A673 (cell line): ENCODE data around the gene KCNK6.

Experiments used
- CTCF ChIP-seq: fragments of 300-800, 200-600 bp; sonication (generic); conservative IDR thresholded peaks from 2 replicates; pipeline ENCODE4 v1.5.1; 2017; ENCODE audit warnings: low read depth, mild to moderate bottlenecking, antibody characterized with exemption, low read length, moderate library complexity, mixed read lengths
- EZH2 ChIP-seq: fragments of 200-600 bp; sonication (generic); IDR thresholded peaks from 2 replicates; pipeline ENCODE4 v1.6.1; 2017; ENCODE audit warnings: borderline replicate concordance, low read depth, mild to moderate bottlenecking, mixed read lengths, antibody characterized with exemption, low read length; ENCODE audit not compliant: poor library complexity, severe bottlenecking

- TF ChIP-seq EZH2 = no peak
- no peak for TF ChIP-seq CTCF
Measured at GRCh38 chr19:38310986-38311385, 8.7 kb upstream of the KCNK6 start.
